Hypothalamus (tissue), 51 donors: ENCODE results near the gene PP2D1.
"Not testable (repeated sequence)": the region's sequence is repeated elsewhere in the genome, so short reads cannot be mapped to it uniquely, and the experiment has no call there.

Experiments used
- DNase-seq, 51 donors: peaks; one replicate each; lab custom pipeline; 2025; lab: John Stamatoyannopoulos, UW

The PP2D1 gene

GRCh38 chr3:20040548-20041196, 28.6 kb upstream of the PP2D1 start:
- peak; percentile 12 to 88 (median 71) for DNase-seq

DNA sequence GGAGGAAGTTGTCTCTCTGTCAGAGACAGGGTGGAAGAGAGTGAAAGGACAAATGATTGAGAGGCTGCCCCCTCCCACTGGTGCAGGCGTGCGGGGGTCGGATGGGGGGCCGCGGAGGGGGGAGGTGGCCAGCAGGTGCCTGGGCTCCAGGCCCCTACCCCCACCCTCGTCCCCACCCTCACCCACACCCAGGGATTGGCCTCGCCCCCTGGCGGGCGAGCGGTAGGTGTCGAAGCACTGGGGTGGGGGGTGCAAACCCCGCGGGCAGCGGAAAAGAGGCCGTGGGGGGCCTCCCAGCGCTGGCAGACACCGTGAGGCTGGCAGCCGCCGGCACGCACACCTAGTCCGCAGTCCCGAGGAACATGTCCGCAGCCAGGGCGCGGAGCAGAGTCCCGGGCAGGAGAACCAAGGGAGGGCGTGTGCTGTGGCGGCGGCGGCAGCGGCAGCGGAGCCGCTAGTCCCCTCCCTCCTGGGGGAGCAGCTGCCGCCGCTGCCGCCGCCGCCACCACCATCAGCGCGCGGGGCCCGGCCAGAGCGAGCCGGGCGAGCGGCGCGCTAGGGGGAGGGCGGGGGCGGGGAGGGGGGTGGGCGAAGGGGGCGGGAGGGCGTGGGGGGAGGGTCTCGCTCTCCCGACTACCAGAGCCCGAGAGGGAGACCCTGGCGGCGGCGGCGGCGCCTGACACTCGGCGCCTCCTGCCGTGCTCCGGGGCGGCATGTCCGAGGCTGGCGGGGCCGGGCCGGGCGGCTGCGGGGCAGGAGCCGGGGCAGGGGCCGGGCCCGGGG, 27.9 kb upstream of the PP2D1 start, which contains the start of gene KAT2B:
Gene KAT2B (plus strand): TSS at position 682 of the 783 bp plus-strand sequence. CDS start 32 bp downstream, at position 714.
- peak in 50 of 51 donors; percentile 32 to 88 (median 76) for DNase-seq

GRCh38 chr3:20039466-20039764, 27.4 kb upstream of the PP2D1 start:
- DNase-seq, result no peak

GRCh38 chr3:20038699-20039465, 26.8 kb upstream of the PP2D1 start:
- DNase-seq, result peak in 1 of 51 donors; percentile 64

DNA sequence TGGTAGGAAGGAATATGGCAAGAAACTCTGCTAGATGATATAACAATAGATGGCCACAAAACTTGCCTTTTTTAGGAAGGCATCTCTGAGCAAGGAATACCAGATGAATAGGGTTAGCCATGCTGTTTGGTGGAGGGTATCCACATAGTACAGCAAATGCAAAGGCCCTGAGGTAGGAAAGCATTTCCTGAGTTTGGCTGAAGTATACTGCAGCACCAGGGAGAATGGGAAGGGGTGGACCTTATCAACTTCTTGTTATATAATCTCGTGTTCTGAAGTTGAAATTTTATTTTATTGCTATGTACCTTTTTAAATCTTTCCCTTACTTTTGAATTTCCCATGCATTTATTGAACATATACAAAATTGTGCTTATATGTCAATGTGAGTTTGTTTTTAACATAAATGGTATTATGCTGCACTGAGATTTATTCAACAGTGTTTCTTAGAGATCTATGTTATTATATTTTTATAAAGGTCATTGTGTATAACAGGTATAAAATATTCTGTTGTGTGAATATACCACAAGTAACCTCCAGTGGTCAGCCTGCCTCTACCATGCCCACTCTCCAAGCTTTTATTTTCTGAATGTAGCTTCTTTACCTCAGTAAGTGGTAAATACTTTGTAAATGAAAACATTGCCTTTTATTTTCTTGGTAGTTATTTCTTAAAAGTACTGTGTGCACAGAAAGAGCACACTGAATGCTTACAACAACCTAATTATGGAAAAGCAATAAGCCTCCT, 25.4 kb upstream of the PP2D1 start:
- no peak for DNase-seq

GRCh38 chr3:20035019-20035418, 23.0 kb upstream of the PP2D1 start:
- no peak for DNase-seq

DNA sequence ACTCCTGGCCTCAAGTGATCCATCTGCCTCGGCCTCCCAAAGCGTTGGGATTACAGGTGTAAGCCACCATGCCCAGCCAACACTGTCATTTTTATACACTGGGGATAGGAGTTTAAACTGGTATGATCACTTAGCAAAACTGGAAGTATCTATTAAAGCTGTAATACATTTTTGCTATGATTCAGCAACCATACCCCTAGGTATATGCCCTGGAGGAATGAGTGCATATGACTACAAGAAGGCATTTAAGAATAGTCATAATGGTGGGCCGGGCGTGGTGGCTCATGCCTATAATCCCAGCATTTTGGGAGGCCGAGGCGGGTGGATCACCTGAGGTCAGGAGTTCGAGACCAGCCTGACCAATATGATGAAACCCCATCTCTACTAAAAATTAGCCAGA, 19.9 kb upstream of the PP2D1 start:
- DNase-seq, result not testable (repeated sequence)

DNA sequence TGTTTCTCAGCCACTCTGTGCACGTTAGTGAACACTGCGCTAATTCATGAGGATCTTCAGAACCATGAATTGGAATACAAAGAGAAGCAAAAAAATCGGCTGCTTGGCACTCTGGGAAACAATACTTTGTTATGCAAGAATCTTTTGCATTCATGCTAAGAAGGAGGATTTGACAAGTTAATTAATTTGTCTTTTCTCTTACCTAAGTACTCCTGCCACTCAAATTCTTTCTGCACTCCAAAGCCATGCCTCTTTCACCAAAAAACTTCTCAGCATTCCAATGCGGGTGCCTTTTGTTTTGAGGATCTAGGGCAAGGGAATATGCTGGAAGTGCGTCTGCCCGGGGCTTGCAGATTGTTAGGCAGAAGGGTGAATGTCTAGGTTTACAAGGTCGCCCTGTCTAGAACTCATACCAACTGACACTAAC, 16.9 kb upstream of the PP2D1 start:
- peak in 1 of 51 donors; percentile 68 for DNase-seq

DNA sequence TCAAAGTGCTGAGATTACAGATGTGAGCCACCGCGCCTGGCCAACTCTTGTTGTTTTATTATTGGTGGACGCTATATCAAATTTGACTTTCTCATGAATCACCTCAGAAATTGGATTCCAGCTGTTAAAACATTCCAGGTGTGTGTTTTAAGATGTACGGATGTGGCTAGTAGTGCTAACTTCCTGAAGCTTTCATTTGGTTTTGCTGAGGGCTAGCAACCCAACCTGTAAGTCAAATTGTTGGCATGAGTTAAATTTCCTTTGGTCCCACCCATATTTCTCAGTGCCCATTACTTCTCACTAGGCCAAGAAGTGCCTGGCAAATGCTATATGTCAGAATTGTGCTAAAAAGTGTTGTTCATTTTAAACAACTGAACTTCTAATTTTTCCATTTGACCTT, 15.1 kb upstream of the PP2D1 start:
- no peak for DNase-seq

DNA sequence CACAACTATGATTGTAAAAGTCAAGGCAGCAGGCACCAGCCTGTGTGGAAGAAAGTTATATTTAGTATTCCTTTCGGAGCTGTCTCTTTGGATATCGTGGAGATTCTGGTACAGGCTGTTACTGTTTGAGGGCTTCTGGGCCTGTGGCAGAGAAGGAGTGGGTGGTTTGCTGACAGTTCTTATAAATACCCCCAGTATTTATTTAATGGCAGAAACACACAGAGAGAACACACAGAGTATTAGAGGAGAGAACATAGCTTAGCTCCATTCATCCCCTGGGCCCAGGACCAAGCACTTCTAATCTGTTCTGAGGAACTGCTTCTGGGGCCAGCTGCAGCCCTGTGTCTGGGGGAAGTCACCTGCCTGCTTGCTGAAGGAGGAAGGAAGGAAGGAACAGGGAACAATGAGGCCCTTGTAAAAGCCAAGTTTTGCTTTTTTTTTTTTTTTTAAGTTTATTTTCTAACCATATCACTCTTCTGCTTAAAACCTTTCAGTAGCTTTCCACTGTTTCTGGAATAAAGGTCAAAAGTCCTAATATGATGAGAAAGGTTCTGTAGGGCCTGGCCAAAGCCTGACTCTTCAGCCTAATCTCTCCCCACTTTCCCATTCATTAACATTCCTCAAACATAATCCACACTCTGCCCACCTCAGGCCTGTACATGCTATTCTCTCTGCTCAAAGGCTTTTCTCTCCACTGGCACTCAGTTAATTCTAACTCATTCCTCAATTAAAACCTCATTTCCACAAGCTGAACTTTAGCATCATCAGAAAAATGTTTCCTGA, 11.8 kb upstream of the PP2D1 start:
- DNase-seq, result peak in 33 of 51 donors; percentile 4 to 64 (median 29)

DNA sequence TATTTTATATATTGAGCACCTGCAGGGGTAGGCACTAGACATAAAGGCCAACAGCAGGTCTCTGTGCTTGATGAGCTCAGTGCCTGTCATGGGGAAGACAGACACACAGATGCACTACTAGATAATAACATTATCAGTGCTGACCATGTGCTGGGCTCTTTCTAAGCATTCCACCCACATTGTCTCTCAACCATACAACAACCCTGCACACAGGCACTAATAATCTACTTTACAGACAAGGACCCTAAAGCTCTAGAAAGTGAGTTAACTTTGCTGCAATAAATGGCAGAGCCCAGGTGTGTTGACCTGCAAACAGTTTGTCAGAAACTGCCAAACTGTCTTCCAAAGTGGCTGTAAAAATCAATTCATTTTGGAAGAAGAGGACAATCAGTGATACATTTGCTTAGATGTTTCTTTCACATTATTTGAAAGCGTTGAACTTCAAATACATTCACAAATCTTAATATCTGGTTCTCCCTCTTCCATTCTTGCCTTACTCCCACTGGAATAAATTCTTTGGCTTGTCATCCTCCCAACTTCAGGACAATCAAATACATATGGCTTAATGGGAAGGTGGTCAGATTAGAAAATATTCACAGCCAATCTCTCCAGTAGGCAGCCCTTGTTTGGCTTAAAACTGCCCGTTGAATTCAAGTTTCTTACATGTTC, 11.0 kb upstream of the PP2D1 start:
- no peak for DNase-seq

DNA sequence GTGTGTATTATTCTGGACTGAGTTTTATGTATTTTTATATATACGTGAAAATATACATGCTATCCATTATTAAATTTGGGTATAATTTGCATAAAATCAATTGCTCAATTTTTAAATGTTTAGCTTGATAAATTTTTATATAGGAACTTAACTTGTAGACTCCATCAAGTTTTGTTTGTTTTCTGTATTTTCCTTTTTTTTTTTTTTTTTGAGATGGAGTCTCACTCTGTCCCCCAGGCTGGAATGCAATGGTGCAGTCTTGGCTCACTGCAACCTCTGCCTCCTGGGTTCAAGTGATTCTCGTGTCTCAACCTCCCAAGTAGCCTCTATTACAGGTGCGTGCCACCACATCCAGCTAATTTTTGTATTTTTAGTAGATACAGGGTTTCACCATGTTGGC, 4.0 kb upstream of the PP2D1 start:
- DNase-seq, result not testable (repeated sequence)

DNA sequence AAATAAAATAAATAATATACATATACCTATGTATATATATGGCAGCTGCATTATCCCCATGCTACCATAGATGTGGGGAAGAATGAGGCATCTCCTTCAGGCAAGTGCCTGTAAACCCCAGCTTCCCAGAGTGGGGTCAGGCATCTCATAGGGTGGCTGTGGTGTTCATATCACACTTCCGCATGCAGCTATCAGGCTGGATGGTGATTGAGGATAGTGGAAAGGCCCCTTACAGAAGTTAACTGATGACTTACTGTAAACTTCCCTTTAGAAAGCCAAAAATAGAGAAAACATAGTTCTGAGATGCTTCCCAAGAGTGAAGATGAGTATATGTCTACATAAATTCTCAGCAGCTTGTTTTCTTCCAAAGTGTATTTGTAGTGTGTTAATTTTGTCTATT, 3.5 kb upstream of the PP2D1 start:
- no peak for DNase-seq

GRCh38 chr3:20013396-20013795, 1.3 kb upstream of the PP2D1 start:
- DNase-seq, result no peak

DNA sequence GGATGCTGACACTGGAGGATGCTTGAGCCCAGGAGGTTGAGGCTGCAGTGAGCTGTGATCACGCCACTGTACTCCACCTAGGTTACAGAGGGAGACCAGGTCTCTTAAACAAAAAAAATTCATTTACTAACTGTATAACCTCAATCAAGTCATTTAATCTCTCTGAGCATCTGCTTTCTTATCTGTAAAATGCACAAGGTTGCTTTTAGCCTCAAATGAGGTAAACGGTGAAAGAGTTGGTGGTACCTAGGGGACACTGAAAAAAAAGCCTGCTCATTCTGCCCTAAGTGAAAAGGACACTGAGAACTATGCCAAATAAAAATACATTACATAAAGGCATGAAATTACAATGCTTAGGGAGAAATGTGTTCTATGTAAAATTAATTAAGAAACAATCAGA, 3.4 kb downstream of the PP2D1 start:
- no peak for DNase-seq

DNA sequence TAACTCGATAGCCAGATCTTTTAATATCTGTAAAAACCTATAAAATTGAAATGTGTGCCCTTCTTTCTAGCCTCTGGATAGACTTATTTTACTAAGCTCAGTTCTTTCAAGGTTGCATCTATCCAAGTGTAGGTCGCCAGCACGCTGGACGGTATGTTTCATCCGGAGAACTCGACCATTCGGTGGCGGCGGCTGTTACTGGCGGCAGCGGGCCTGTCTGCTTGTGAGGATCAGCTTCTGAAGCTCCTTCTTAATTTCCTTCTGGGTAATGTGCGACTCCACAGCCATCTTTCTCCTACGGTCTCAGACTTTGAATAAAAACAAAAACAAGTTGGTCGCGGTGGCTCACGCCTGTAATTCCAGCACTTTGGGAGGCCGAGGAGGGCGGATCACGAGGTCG, 4.1 kb downstream of the PP2D1 start:
- no peak for DNase-seq

GRCh38 chr3:20001932-20002331, 10.1 kb downstream of the PP2D1 start:
- DNase-seq, result no peak

DNA sequence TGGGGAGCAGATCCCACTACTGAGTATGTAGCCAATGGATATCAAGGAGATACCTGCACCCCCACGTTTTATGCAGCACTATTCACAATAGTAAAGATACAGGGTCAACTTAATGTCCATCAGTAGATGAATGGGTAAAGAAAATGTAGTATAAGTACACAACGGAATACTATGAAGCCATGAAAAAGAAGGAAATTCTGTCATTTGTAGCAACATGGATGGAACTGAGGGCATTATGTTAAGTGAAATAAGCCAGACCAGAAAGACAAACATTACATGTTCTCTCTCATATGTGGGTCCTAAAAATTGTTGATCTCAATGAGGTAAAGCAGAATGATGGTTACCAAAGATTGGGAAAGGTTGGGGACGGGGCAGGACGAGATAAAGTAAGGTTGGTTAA, 14.6 kb downstream of the PP2D1 start:
- no peak for DNase-seq

GRCh38 chr3:19994796-19995195, 17.3 kb downstream of the PP2D1 start:
- DNase-seq, result no peak
